MCF 10A (cell line): Measurements from ENCODE around the gene TREML4. TPM values are rescaled to one million over a fixed set of nuclear protein-coding genes. Genes with fewer than 3 reads are reported as not detected.
"Not testable (repeated sequence)": the region's sequence is repeated elsewhere in the genome, so short reads cannot be mapped to it uniquely, and the experiment has no call there.

ENCODE experiments used
- BruUV-seq: library from RNA; stranded (reverse); fragments of 400-500 nt; replicated peaks from 2 replicates; lab custom pipeline; 2021; lab: Mats Ljungman, UMichigan
- CTCF ChIA-PET: fragments of 300-600 bp; sonication (Branson Sonifier 250); formaldehyde crosslinking; extraction: SDS; loops from one replicate; lab custom pipeline; 2021; ENCODE audit warnings: antibody characterized with exemption, inconsistent platforms; lab: Yijun Ruan, JAX
- POLR2A ChIA-PET: fragments of 300-600, 350-650 bp; sonication (Branson Sonifier 250); formaldehyde crosslinking; extraction: SDS; loops from one replicate; lab custom pipeline; 2020; ENCODE audit warnings: antibody characterized with exemption, inconsistent platforms; lab: Yijun Ruan, JAX
- DNase-seq: peaks from one replicate; pipeline ENCODE4 v3.0.0-alpha.2; 2018; ENCODE audit not compliant: unreplicated experiment
- H3K27ac Mint-ChIP-seq: one replicate; pipeline ENCODE4 v1.8.0; 2022; ENCODE audit warnings: mild to moderate bottlenecking, low read depth, mixed read lengths; ENCODE audit not compliant: unreplicated experiment
- H3K27me3 Mint-ChIP-seq: one replicate; pipeline ENCODE4 v1.8.0; 2022; ENCODE audit warnings: mixed read lengths; ENCODE audit not compliant: insufficient read depth, unreplicated experiment
- H3K36me3 Mint-ChIP-seq: one replicate; pipeline ENCODE4 v1.8.0; 2022; ENCODE audit warnings: mild to moderate bottlenecking, moderate library complexity, mixed read lengths; ENCODE audit not compliant: insufficient read depth, unreplicated experiment
- H3K4me1 Mint-ChIP-seq: one replicate; pipeline ENCODE4 v1.8.0; 2022; ENCODE audit warnings: mixed read lengths; ENCODE audit not compliant: insufficient read depth, unreplicated experiment
- H3K4me3 Mint-ChIP-seq: one replicate; pipeline ENCODE4 v1.8.0; 2022; ENCODE audit warnings: mild to moderate bottlenecking, moderate library complexity, mixed read lengths; ENCODE audit not compliant: unreplicated experiment
- H3K9me3 Mint-ChIP-seq: one replicate; pipeline ENCODE4 v1.8.0; 2022; ENCODE audit warnings: mixed read lengths; ENCODE audit not compliant: unreplicated experiment
- intact Hi-C: fragments of 100-400 bp; cut with micrococcal nuclease; formaldehyde crosslinking; loops from 2 replicates; pipeline ENCODE4 v1.14.1; 2022
- total RNA-seq: library from RNA; stranded (reverse); gene quantifications from 2 replicates; pipeline ENCODE4 v1.2.3, GENCODE V29; 2022
- TF ChIP-seq, protein P1 (sequence below): fragments of 200-600 bp; IDR thresholded peaks from one replicate; pipeline ENCODE4 v1.8.0; 2022; ENCODE audit warnings: antibody characterized with exemption, mild to moderate bottlenecking; ENCODE audit not compliant: unreplicated experiment

The TREML4 gene
- total RNA-seq, 1 experiment from 2014 or later = not detected

DNA sequence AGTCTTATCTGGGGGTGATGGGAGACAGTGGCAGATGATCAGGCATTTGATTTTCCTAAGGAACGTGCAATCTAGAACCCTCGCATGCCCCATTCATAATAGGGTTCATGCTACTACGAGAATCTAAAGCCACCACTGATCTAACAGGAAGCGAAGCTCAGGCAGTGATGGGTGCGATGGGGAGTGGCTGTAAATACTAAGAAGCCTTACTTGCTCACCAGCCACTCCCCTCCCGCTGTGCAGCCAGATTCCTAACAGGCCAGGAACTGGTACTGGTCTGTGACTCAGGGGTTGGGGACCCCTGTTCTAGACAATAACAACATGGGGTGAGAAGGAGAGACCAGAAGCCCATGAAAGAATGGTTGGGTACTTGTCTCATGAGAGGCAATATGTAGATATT, 4.5 kb downstream of the TREML4 start:
- ChIA-PET POLR2A (no interaction called here), CTCF (no interaction called here)
- Mint-ChIP-seq H3K27ac (no peak overlapping the region), H3K27me3 (peaks cover 93% of the 10 kb centered on the region), H3K4me3 (no peak overlapping the region), H3K9me3 (no peaks in the 10 kb centered on the region), H3K36me3 (no peaks in the 10 kb centered on the region), H3K4me1 (no peaks in the 10 kb centered on the region)
- TF ChIP-seq, protein P1, sequence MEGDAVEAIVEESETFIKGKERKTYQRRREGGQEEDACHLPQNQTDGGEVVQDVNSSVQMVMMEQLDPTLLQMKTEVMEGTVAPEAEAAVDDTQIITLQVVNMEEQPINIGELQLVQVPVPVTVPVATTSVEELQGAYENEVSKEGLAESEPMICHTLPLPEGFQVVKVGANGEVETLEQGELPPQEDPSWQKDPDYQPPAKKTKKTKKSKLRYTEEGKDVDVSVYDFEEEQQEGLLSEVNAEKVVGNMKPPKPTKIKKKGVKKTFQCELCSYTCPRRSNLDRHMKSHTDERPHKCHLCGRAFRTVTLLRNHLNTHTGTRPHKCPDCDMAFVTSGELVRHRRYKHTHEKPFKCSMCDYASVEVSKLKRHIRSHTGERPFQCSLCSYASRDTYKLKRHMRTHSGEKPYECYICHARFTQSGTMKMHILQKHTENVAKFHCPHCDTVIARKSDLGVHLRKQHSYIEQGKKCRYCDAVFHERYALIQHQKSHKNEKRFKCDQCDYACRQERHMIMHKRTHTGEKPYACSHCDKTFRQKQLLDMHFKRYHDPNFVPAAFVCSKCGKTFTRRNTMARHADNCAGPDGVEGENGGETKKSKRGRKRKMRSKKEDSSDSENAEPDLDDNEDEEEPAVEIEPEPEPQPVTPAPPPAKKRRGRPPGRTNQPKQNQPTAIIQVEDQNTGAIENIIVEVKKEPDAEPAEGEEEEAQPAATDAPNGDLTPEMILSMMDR = no peak
- no TSS peak for BruUV-seq
- DNase-seq = no peak
- intact Hi-C loops = no loop called here

DNA sequence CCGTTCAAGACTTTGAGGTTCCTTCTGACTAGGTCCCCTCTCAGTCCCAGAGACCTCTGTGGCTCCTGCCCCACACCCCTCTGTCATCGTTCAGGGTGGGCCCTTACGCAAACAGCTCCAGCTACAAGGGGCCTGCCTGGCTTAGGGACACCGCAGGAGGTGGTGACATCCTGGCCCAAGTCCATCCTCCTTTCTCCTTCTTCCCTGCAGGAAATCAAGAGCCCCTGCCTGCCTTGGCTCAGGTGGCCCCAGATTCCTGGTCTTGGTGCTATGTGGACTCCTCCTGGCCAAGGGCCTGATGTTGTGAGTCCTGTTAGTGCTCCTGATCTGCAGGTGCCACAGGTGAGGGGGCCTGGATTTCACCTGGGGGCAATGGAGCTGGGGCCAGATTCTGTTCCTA, 8.1 kb downstream of the TREML4 start:
- no peaks in the 10 kb centered on the region for H3K9me3 Mint-ChIP-seq
- no peak for DNase-seq
- ChIA-PET POLR2A (no interaction called here), CTCF (interaction anchor here (0.5 kb wide), 1 partner anchor 115 kb away, joined by 3 read pairs; no protein-coding TSS in a partner anchor)
- intact Hi-C loops = no loop called here
- TF ChIP-seq, protein P1 = no peak
- H3K36me3 Mint-ChIP-seq = no peaks in the 10 kb centered on the region
- H3K4me1 Mint-ChIP-seq = no peaks in the 10 kb centered on the region
- H3K27me3 Mint-ChIP-seq = peaks cover 97% of the 10 kb centered on the region
- H3K4me3 Mint-ChIP-seq = no peak overlapping the region
- no peak overlapping the region for H3K27ac Mint-ChIP-seq
- BruUV-seq = no TSS peak

DNA sequence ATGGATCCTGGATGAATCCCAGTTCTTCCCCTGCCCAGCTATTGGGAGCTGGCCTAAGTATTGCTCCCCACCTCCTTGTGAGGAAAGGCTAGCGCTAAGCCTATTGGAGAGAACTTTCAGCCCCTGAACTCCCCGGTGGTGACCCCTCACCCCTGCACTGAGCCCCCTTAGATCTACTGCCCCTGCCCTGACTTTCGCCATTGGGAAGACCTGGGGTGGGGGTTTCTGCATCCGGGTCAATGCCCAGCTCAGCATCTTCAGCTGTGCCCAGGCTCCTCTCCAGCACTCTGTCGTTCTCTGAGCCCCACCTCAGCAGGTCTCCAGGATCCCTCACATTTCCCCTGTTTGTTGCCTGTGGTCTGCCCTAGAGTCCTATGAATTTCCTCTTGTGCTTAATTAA, 9.0 kb downstream of the TREML4 start:
- CTCF ChIA-PET = interaction anchor here (0.5 kb wide), 1 partner anchor 116 kb away, joined by 3 read pairs; no protein-coding TSS in a partner anchor
- DNase-seq = no peak
- Mint-ChIP-seq H3K9me3 (no peaks in the 10 kb centered on the region), H3K4me3 (no peak overlapping the region), H3K36me3 (no peaks in the 10 kb centered on the region), H3K27me3 (peaks cover 97% of the 10 kb centered on the region), H3K4me1 (no peaks in the 10 kb centered on the region), H3K27ac (no peak overlapping the region)
- BruUV-seq = no TSS peak
- TF ChIP-seq, protein P1 = no peak
- POLR2A ChIA-PET = no interaction called here
- intact Hi-C loops = no loop called here

DNA sequence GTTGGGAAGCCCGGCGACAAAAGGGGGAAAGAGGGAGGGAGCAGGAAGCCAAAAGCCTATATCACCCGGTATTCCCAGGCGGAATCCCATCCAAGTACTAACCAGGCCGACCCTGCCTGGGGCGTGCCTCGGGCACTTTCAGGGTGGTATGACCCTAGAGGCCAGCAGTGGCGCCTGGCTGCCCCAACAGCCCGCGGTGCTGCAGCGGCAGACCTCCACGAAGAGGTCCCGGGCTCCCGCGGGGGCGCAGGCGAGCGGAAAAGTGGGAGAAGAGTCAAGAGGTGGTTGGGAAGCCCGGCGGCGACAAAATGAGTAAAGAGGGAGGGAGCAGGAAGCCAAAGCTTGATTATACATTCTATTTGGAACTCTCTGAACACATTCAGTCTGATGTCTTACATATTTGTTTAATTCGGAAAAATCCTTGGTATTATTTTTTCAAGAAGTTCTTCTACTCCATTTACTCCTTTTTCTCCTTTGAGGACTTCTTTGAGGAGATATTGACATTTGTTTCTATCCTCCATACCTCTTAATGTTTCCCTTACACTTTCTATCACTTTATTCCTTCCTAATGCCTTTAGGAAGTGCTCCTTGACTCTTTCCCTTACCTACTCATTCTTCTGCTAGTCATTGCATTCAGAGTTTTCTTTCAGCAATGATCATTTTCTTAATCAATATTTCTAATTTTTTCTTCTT, 11.5 kb downstream of the TREML4 start:
- TF ChIP-seq, protein P1 = no peak
- Mint-ChIP-seq H3K4me3 (no peak overlapping the region), H3K4me1 (no peaks in the 10 kb centered on the region), H3K27ac (no peak overlapping the region), H3K9me3 (no peaks in the 10 kb centered on the region), H3K36me3 (no peaks in the 10 kb centered on the region), H3K27me3 (peaks cover 100% of the 10 kb centered on the region)
- no peak for DNase-seq
- no TSS peak for BruUV-seq
- intact Hi-C loops = no loop called here
- ChIA-PET POLR2A (no interaction called here), CTCF (no interaction called here)

DNA sequence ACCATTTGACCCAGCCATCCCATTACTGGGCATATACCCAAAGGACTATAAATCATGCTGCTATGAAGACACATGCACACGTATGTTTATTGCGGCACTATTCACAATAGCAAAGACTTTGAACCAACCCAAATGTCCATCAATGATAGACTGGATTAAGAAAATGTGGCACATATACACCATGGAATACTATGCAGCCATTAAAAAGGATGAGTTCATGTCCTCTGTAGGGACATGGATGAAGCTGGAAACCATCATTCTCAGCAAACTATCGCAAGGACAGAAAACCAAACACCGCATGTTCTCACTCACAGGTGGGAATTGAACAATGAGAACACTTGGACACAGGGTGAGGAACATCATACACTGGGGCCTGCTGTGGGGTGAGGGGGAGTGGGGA, 18.4 kb downstream of the TREML4 start:
- DNase-seq, H3K4me3 Mint-ChIP-seq, H3K36me3 Mint-ChIP-seq, CTCF ChIA-PET, intact Hi-C loops, H3K27ac Mint-ChIP-seq, H3K9me3 Mint-ChIP-seq, H3K4me1 Mint-ChIP-seq, BruUV-seq, POLR2A ChIA-PET: not testable (repeated sequence)
- peaks cover 47% of the 10 kb centered on the region for H3K27me3 Mint-ChIP-seq
